Colonic mucosa (tissue), 4 donors: ENCODE results near the gene OPCML. TPM values are rescaled to one million over a fixed set of nuclear protein-coding genes. Genes with fewer than 3 reads are reported as not detected.

Experiments
- DNase-seq: peaks from one replicate; pipeline ENCODE4 v3.0.0-alpha.2; 2020
- H3K27ac ChIP-seq: fragments of 200-600 bp; one replicate; pipeline ENCODE4 v1.8.0; 2021
- H3K27me3 ChIP-seq: fragments of 200-600 bp; one replicate; pipeline ENCODE4 v1.8.0; 2021
- H3K36me3 ChIP-seq: fragments of 200-600 bp; one replicate; pipeline ENCODE4 v1.8.0; 2021
- H3K4me1 ChIP-seq: fragments of 200-600 bp; one replicate; pipeline ENCODE4 v1.8.0; 2021; ENCODE audit warnings: mild to moderate bottlenecking
- H3K4me3 ChIP-seq: fragments of 200-600 bp; one replicate; pipeline ENCODE4 v1.8.0; 2021
- H3K9ac ChIP-seq, 2 donors: one replicate each; pipeline ENCODE4 v1.7.0; 2013; ENCODE audit warnings: control low read depth in 2 of 2, low read depth in 2 of 2, low read length in 2 of 2
- H3K9me3 ChIP-seq: fragments of 200-600 bp; one replicate; pipeline ENCODE4 v1.8.0; 2021
- CTCF ChIP-seq: fragments of 200-600 bp; IDR thresholded peaks from one replicate; pipeline ENCODE4 v1.8.0; 2022; ENCODE audit warnings: antibody characterized with exemption, mild to moderate bottlenecking
- intact Hi-C: fragments of 100-400 bp; cut with DNase I; formaldehyde crosslinking; loops from one replicate; pipeline ENCODE4 v1.14.1; 2022
- total RNA-seq, 2 donors: library from RNA; stranded (reverse); fragmentation: NEBNext Ultra II Directional in 1 of 2; extraction: Animal tissue kit (Norgen Biotek cat#: 25700) in 1 of 2; gene quantifications; one replicate each; pipeline ENCODE4 v1.2.1, GENCODE V29; 2021
- donor health status: healthy.
- donor health status: DM: no; HTN: no; CAD: no.
- donor health status: DM: no; HTN: no; CAD: no.

OPCML gene
- total RNA-seq, 2 donors from 2014 or later = 0.08 TPM; not detected in 1

GRCh38 chr11:132504501-132505041 is 1027.7 kb downstream of the OPCML start:
- H3K27ac ChIP-seq = no peak overlapping the region
- no peak for TF ChIP-seq CTCF
- no peak for DNase-seq
- H3K27me3 ChIP-seq = no peaks in the 10 kb centered on the region
- H3K4me1 ChIP-seq = no peaks in the 10 kb centered on the region
- no peak overlapping the region for H3K4me3 ChIP-seq
- intact Hi-C loops = no loop called here
- H3K9me3 ChIP-seq = no peaks in the 10 kb centered on the region
- no peak overlapping the region for H3K9ac ChIP-seq
- H3K36me3 ChIP-seq = no peaks in the 10 kb centered on the region

GRCh38 chr11:132501356-132501755 is 1030.9 kb downstream of the OPCML start:
- Histone ChIP-seq H3K27ac (no peak overlapping the region), H3K36me3 (no peaks in the 10 kb centered on the region), H3K27me3 (no peaks in the 10 kb centered on the region), H3K9me3 (no peaks in the 10 kb centered on the region), H3K4me1 (no peaks in the 10 kb centered on the region), H3K4me3 (no peak overlapping the region), H3K9ac (no peak overlapping the region)
- no peak for DNase-seq
- TF ChIP-seq CTCF = no peak
- intact Hi-C loops = no loop called here

- intact Hi-C loops = no loop called here
- H3K27ac ChIP-seq = no peak overlapping the region
- no peak overlapping the region for H3K9ac ChIP-seq
- no peaks in the 10 kb centered on the region for H3K4me1 ChIP-seq
- no peaks in the 10 kb centered on the region for H3K9me3 ChIP-seq
- no peak overlapping the region for H3K4me3 ChIP-seq
- no peak for DNase-seq
- H3K36me3 ChIP-seq = no peaks in the 10 kb centered on the region
- no peaks in the 10 kb centered on the region for H3K27me3 ChIP-seq
- TF ChIP-seq CTCF = no peak
Observed at GRCh38 chr11:132499661-132500060, 1032.6 kb downstream of the OPCML start.

GRCh38 chr11:132496341-132496740 is 1036.0 kb downstream of the OPCML start:
- no peak for DNase-seq
- no peak for TF ChIP-seq CTCF

GRCh38 chr11:132493801-132494200 is 1038.5 kb downstream of the OPCML start:
- Histone ChIP-seq H3K9ac (no peak overlapping the region), H3K4me1 (no peaks in the 10 kb centered on the region), H3K9me3 (no peaks in the 10 kb centered on the region), H3K4me3 (no peak overlapping the region), H3K27ac (no peak overlapping the region), H3K36me3 (no peaks in the 10 kb centered on the region), H3K27me3 (no peaks in the 10 kb centered on the region)
- no peak for TF ChIP-seq CTCF
- DNase-seq = no peak
- intact Hi-C loops = no loop called here

More at GRCh38 chr11:132496341-132496740, 1036.0 kb downstream of the OPCML start:
- no peak overlapping the region for H3K4me3 ChIP-seq
- H3K4me1 ChIP-seq = no peaks in the 10 kb centered on the region
- H3K27ac ChIP-seq = no peak overlapping the region
- H3K9ac ChIP-seq = no peak overlapping the region
- intact Hi-C loops = no loop called here
- H3K27me3 ChIP-seq = no peaks in the 10 kb centered on the region
- no peaks in the 10 kb centered on the region for H3K36me3 ChIP-seq
- no peaks in the 10 kb centered on the region for H3K9me3 ChIP-seq
